Measurements from ENCODE around the gene TMEM82. TPM values are rescaled to one million over a fixed set of nuclear protein-coding genes. Genes with fewer than 3 reads are reported as not detected.

The TMEM82 gene
- total and polyA plus RNA-seq, 2 of the 13 experiments (the other 11 are each of a cell fraction or from before 2014, with no cell fraction given) = 0.24 to 0.97 TPM

DNA sequence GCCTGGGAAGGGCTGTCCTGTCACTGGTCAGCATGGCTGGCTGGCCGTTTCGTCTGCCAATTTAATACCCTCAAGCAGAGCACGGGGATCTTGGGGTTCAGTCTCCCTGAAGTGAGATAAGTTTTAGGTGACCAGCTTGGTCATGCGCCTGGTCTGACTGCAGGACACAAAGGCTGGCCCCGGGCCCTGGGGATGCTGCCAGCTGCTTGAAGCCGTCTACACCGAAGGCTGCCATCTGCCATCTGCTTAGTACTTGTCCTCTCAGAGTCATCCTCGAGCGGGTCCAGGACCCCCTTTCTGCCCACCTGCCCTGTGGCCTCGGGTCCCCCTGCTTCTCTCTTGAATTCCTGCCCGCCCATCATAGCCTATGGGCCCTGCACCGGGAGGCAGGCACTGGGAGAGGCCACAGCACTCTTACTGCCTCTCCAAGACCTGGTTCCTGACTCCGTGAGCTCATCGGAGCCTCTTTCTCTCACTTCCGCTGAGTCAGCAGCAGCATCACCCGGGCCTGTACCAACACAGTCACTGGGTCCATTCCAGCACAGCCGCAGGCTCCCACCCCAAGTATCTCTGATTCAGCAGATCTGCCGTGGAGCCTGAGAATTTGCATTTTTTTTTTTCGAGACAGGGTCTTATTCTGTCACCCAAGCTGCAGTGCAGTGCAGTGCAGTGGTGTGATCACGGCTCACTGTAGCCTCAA lies 23.3 kb downstream of the TMEM82 start (continued):
- TF ChIP-seq ZNF407 (CRISPR knock-in tag; IDR thresholded peaks at IDR 0.05; ENCODE audit: not compliant biosample characterization) = no peak
- TF ChIP-seq, protein P1, sequence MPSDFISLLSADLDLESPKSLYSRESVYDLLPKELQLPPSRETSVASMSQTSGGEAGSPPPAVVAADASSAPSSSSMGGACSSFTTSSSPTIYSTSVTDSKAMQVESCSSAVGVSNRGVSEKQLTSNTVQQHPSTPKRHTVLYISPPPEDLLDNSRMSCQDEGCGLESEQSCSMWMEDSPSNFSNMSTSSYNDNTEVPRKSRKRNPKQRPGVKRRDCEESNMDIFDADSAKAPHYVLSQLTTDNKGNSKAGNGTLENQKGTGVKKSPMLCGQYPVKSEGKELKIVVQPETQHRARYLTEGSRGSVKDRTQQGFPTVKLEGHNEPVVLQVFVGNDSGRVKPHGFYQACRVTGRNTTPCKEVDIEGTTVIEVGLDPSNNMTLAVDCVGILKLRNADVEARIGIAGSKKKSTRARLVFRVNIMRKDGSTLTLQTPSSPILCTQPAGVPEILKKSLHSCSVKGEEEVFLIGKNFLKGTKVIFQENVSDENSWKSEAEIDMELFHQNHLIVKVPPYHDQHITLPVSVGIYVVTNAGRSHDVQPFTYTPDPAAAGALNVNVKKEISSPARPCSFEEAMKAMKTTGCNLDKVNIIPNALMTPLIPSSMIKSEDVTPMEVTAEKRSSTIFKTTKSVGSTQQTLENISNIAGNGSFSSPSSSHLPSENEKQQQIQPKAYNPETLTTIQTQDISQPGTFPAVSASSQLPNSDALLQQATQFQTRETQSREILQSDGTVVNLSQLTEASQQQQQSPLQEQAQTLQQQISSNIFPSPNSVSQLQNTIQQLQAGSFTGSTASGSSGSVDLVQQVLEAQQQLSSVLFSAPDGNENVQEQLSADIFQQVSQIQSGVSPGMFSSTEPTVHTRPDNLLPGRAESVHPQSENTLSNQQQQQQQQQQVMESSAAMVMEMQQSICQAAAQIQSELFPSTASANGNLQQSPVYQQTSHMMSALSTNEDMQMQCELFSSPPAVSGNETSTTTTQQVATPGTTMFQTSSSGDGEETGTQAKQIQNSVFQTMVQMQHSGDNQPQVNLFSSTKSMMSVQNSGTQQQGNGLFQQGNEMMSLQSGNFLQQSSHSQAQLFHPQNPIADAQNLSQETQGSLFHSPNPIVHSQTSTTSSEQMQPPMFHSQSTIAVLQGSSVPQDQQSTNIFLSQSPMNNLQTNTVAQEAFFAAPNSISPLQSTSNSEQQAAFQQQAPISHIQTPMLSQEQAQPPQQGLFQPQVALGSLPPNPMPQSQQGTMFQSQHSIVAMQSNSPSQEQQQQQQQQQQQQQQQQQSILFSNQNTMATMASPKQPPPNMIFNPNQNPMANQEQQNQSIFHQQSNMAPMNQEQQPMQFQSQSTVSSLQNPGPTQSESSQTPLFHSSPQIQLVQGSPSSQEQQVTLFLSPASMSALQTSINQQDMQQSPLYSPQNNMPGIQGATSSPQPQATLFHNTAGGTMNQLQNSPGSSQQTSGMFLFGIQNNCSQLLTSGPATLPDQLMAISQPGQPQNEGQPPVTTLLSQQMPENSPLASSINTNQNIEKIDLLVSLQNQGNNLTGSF (CRISPR knock-in tag; IDR thresholded peaks at IDR 0.05) = no peak
